Measurements from ENCODE around the gene TSEN34.

The TSEN34 gene

DNA sequence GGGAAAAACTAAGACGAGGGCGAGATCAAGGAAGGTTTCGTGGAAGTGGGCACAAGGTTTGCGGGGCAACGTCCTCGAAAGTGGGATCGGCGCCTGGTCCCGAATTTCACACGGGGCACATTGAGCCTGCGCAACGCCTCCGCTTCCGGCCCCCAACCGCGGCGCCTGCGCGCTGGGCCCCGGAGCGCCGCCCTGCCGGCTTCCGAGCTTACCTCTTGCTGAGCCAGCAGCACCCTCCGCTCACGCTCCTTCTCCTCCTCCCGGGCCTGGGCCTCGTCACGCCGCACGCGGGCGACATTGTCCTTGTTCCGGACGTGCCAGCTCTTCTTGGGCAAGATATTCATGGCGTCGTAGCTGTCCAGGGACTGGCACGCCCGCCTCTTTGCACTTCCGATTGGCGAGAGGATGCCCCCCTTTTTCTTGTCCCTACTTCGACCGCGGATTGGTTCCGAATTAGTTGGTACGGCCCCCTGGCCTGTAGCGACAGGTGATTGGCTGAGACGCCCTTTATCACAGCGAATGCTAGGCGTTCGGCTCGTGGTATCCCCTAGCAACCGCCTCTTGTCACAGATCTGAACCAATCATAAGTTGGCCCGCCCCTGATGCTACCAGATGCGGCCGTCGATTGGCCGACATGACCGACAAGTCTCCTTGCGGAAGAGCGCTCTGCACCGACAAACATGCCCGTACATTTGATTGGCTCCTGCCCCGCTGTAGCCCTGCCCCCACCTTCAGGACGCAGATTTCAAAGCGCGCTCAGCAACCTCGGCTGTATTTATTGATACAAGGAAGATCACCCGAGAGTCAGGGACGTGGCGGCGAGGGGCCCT lies 31.5 kb upstream of the TSEN34 start, which contains the start of gene LENG1 (continued):
- TF ChIP-seq, protein P1, sequence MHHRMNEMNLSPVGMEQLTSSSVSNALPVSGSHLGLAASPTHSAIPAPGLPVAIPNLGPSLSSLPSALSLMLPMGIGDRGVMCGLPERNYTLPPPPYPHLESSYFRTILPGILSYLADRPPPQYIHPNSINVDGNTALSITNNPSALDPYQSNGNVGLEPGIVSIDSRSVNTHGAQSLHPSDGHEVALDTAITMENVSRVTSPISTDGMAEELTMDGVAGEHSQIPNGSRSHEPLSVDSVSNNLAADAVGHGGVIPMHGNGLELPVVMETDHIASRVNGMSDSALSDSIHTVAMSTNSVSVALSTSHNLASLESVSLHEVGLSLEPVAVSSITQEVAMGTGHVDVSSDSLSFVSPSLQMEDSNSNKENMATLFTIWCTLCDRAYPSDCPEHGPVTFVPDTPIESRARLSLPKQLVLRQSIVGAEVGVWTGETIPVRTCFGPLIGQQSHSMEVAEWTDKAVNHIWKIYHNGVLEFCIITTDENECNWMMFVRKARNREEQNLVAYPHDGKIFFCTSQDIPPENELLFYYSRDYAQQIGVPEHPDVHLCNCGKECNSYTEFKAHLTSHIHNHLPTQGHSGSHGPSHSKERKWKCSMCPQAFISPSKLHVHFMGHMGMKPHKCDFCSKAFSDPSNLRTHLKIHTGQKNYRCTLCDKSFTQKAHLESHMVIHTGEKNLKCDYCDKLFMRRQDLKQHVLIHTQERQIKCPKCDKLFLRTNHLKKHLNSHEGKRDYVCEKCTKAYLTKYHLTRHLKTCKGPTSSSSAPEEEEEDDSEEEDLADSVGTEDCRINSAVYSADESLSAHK (tag by site-specific recombination; IDR thresholded peaks at IDR 0.05), result no peak
- TF ChIP-seq ZNF248 (tag by site-specific recombination; IDR thresholded peaks at IDR 0.05) (no peak), ZNF19 (tag by site-specific recombination; IDR thresholded peaks at IDR 0.05; ENCODE audit: low read depth) (no peak), ZXDB (tag by site-specific recombination; IDR thresholded peaks at IDR 0.05) (peak; percentile 90), GFI1B (tag by site-specific recombination; IDR thresholded peaks at IDR 0.05) (0 out of 2 replicates have a peak, but pooled peaks have one; percentile 23), ZNF2 (tag by site-specific recombination; IDR thresholded peaks at IDR 0.05) (no peak; the same call in 1 of the 2 replicates), ZNF366 (tag by site-specific recombination; conservative IDR thresholded peaks at IDR 0.05) (no peak), ZNF426 (tag by site-specific recombination; IDR thresholded peaks at IDR 0.05) (no peak), ZNF600 (tag by site-specific recombination; IDR thresholded peaks at IDR 0.05) (no peak; the same call in 1 of the 2 replicates), ZFP37 (tag by site-specific recombination; IDR thresholded peaks at IDR 0.05) (peak; percentile 74; the same call in 1 of the 2 replicates), ZNF169 (tag by site-specific recombination; IDR thresholded peaks at IDR 0.05) (no peak), ZNF221 (tag by site-specific recombination; IDR thresholded peaks at IDR 0.05; ENCODE audit: borderline replicate concordance) (no peak), ZSCAN16 (tag by site-specific recombination; IDR thresholded peaks at IDR 0.05) (0 out of 2 replicates have a peak, but pooled peaks have one; percentile 53), MZF1 (tag by site-specific recombination; IDR thresholded peaks at IDR 0.05; ENCODE audit: borderline replicate concordance) (peak; percentile 4; the same call in 1 of the 2 replicates), SP7 (tag by site-specific recombination; IDR thresholded peaks at IDR 0.05) (0 out of 2 replicates have a peak, but pooled peaks have one; percentile 24), ZEB2 (tag by site-specific recombination; IDR thresholded peaks at IDR 0.05) (no peak), HOXC10 (CRISPR knock-in tag; IDR thresholded peaks at IDR 0.05) (0 out of 2 replicates have a peak, but pooled peaks have one; percentile 13), OSR2 (tag by site-specific recombination; IDR thresholded peaks at IDR 0.05) (no peak), ZNF155 (tag by site-specific recombination; IDR thresholded peaks at IDR 0.05) (no peak), ZNF510 (tag by site-specific recombination; IDR thresholded peaks at IDR 0.05; ENCODE audit: insufficient replicate concordance) (no peak)
- TF ChIP-seq, protein P2, sequence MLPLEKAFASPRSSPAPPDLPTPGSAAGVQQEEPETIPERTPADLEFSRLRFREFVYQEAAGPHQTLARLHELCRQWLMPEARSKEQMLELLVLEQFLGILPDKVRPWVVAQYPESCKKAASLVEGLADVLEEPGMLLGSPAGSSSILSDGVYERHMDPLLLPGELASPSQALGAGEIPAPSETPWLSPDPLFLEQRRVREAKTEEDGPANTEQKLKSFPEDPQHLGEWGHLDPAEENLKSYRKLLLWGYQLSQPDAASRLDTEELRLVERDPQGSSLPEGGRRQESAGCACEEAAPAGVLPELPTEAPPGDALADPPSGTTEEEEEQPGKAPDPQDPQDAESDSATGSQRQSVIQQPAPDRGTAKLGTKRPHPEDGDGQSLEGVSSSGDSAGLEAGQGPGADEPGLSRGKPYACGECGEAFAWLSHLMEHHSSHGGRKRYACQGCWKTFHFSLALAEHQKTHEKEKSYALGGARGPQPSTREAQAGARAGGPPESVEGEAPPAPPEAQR (tag by site-specific recombination; IDR thresholded peaks at IDR 0.05), result no peak
- TF ChIP-seq, protein P3, sequence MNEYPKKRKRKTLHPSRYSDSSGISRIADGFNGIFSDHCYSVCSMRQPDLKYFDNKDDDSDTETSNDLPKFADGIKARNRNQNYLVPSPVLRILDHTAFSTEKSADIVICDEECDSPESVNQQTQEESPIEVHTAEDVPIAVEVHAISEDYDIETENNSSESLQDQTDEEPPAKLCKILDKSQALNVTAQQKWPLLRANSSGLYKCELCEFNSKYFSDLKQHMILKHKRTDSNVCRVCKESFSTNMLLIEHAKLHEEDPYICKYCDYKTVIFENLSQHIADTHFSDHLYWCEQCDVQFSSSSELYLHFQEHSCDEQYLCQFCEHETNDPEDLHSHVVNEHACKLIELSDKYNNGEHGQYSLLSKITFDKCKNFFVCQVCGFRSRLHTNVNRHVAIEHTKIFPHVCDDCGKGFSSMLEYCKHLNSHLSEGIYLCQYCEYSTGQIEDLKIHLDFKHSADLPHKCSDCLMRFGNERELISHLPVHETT (tag by site-specific recombination; IDR thresholded peaks at IDR 0.05), result no peak
- TF ChIP-seq, protein P4, sequence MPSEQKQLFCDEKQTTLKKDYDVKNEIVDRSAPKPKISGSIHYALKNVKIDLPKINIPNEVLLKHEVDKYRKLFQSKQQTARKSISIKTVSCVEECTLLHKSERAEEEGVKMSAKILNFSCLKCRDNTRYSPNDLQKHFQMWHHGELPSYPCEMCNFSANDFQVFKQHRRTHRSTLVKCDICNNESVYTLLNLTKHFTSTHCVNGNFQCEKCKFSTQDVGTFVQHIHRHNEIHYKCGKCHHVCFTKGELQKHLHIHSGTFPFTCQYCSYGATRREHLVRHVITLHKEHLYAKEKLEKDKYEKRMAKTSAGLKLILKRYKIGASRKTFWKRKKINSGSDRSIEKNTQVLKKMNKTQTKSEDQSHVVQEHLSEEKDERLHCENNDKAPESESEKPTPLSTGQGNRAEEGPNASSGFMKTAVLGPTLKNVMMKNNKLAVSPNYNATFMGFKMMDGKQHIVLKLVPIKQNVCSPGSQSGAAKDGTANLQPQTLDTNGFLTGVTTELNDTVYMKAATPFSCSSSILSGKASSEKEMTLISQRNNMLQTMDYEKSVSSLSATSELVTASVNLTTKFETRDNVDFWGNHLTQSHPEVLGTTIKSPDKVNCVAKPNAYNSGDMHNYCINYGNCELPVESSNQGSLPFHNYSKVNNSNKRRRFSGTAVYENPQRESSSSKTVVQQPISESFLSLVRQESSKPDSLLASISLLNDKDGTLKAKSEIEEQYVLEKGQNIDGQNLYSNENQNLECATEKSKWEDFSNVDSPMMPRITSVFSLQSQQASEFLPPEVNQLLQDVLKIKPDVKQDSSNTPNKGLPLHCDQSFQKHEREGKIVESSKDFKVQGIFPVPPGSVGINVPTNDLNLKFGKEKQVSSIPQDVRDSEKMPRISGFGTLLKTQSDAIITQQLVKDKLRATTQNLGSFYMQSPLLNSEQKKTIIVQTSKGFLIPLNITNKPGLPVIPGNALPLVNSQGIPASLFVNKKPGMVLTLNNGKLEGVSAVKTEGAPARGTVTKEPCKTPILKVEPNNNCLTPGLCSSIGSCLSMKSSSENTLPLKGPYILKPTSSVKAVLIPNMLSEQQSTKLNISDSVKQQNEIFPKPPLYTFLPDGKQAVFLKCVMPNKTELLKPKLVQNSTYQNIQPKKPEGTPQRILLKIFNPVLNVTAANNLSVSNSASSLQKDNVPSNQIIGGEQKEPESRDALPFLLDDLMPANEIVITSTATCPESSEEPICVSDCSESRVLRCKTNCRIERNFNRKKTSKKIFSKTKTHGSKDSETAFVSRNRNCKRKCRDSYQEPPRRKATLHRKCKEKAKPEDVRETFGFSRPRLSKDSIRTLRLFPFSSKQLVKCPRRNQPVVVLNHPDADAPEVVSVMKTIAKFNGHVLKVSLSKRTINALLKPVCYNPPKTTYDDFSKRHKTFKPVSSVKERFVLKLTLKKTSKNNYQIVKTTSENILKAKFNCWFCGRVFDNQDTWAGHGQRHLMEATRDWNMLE (tag by site-specific recombination; conservative IDR thresholded peaks at IDR 0.05; ENCODE audit: low read depth), result no peak; the same call in 1 of the 2 replicates
- TF ChIP-seq, protein P5, sequence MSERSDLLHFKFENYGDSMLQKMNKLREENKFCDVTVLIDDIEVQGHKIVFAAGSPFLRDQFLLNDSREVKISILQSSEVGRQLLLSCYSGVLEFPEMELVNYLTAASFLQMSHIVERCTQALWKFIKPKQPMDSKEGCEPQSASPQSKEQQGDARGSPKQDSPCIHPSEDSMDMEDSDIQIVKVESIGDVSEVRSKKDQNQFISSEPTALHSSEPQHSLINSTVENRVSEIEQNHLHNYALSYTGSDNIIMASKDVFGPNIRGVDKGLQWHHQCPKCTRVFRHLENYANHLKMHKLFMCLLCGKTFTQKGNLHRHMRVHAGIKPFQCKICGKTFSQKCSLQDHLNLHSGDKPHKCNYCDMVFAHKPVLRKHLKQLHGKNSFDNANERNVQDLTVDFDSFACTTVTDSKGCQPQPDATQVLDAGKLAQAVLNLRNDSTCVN (tag by site-specific recombination; optimal IDR thresholded peaks at IDR 0.05), result peak; percentile 25

Data from HEK293 (cell line).